Neuronal stem cell (in vitro differentiated cells): ENCODE measurements around the gene SMPD3.

Experiments
- DNase-seq: peaks from one replicate; pipeline ENCODE4 v3.0.0-alpha.2; 2013; ENCODE audit warnings: low spot score
- H2AFZ ChIP-seq: one replicate; pipeline ENCODE4 v1.6.1; 2013; ENCODE audit warnings: mild to moderate bottlenecking, low read length, inconsistent platforms
- H2AK5ac ChIP-seq: 2 replicates; pipeline ENCODE4 v1.6.1; 2013; ENCODE audit warnings: low read depth, mild to moderate bottlenecking, inconsistent platforms, low read length, moderate library complexity, mixed read lengths
- H2BK120ac ChIP-seq: 2 replicates; pipeline ENCODE4 v1.6.1; 2013; ENCODE audit warnings: low read depth, mild to moderate bottlenecking, inconsistent platforms, low read length, moderate library complexity, mixed read lengths
- H2BK12ac ChIP-seq: one replicate; pipeline ENCODE4 v1.6.1; 2013; ENCODE audit warnings: low read length, inconsistent platforms
- H2BK15ac ChIP-seq: 2 replicates; pipeline ENCODE4 v1.6.1; 2013; ENCODE audit warnings: mild to moderate bottlenecking, low read length, inconsistent platforms, mixed read lengths
- H2BK5ac ChIP-seq: one replicate; pipeline ENCODE4 v1.6.1; 2013; ENCODE audit warnings: inconsistent platforms, mild to moderate bottlenecking, low read length, moderate library complexity
- H3K14ac ChIP-seq: one replicate; pipeline ENCODE4 v1.6.1; 2013; ENCODE audit warnings: low read length, inconsistent platforms
- H3K18ac ChIP-seq: 2 replicates; pipeline ENCODE4 v1.6.1; 2013; ENCODE audit warnings: low read length, inconsistent platforms
- H3K23ac ChIP-seq: 2 replicates; pipeline ENCODE4 v1.6.1; 2013; ENCODE audit warnings: low read depth, mild to moderate bottlenecking, mixed read lengths, low read length, inconsistent platforms; ENCODE audit not compliant: poor library complexity
- H3K27ac ChIP-seq: replicated peaks from 3 replicates; pipeline ENCODE4 v1.5.1; 2013; ENCODE audit warnings: low read length, inconsistent platforms
- H3K27me3 ChIP-seq, 3 experiments: 2 replicates each; pipeline ENCODE4 v1.6.1; 2013; ENCODE audit warnings: low read length in 3 of 3, mild to moderate bottlenecking in 2 of 3, inconsistent platforms in 1 of 3, low read depth in 1 of 3, mixed read lengths in 1 of 3, moderate library complexity in 1 of 3; ENCODE audit not compliant: control insufficient read depth in 3 of 3, insufficient read depth in 3 of 3
- H3K36me3 ChIP-seq, 2 donors: replicated peaks in 1 of 2; 2 replicates each; pipeline ENCODE4 v1.6.1; 2013; ENCODE audit warnings: low read length in 2 of 2; ENCODE audit not compliant: control insufficient read depth in 2 of 2, insufficient read depth in 2 of 2
- H3K4ac ChIP-seq: 2 replicates; pipeline ENCODE4 v1.6.1; 2013; ENCODE audit warnings: inconsistent platforms, mild to moderate bottlenecking, low read length, moderate library complexity
- H3K4me1 ChIP-seq, 2 donors: 1 replicate in 1 of 2; 2 replicates in 1 of 2; pipeline ENCODE4 v1.6.1; 2013; ENCODE audit warnings: low read length in 2 of 2, low read depth in 1 of 2; ENCODE audit not compliant: control insufficient read depth in 2 of 2, insufficient read depth in 1 of 2
- H3K4me2 ChIP-seq: one replicate; pipeline ENCODE4 v1.6.1; 2013; ENCODE audit warnings: mild to moderate bottlenecking, low read length, inconsistent platforms; ENCODE audit not compliant: insufficient read depth, poor library complexity, severe bottlenecking
- H3K4me3 ChIP-seq, 2 donors: 2 replicates each; pipeline ENCODE4 v1.5.1; 2013; ENCODE audit warnings: low read length in 2 of 2, mild to moderate bottlenecking in 2 of 2, inconsistent platforms in 1 of 2, moderate library complexity in 1 of 2
- H3K79me1 ChIP-seq: one replicate; pipeline ENCODE4 v1.6.1; 2013; ENCODE audit warnings: low read depth, mild to moderate bottlenecking, inconsistent platforms, low read length, moderate library complexity
- H3K9ac ChIP-seq: one replicate; pipeline ENCODE4 v1.6.1; 2013; ENCODE audit warnings: mild to moderate bottlenecking, low read depth, low read length, inconsistent platforms; ENCODE audit not compliant: poor library complexity
- H3K9me3 ChIP-seq, 2 donors: replicated peaks in 1 of 2; 2 replicates each; pipeline versions ENCODE3 to v1.6.1; 2013; ENCODE audit warnings: low read length in 2 of 2, mild to moderate bottlenecking in 2 of 2, inconsistent platforms in 1 of 2, low read depth in 1 of 2, mixed read lengths in 1 of 2, moderate library complexity in 1 of 2; ENCODE audit not compliant: control insufficient read depth in 2 of 2, insufficient read depth in 1 of 2
- H4K8ac ChIP-seq: one replicate; pipeline ENCODE4 v1.6.1; 2013; ENCODE audit warnings: low read depth, mild to moderate bottlenecking, inconsistent platforms, low read length, moderate library complexity
- H4K91ac ChIP-seq: one replicate; pipeline ENCODE4 v1.6.1; 2013; ENCODE audit warnings: low read length, low read depth, mild to moderate bottlenecking, inconsistent platforms; ENCODE audit not compliant: poor library complexity
- WGBS, 2 donors: extraction: QIAGEN DNeasy Blood & Tissue Kit; methylation state at CpG; one replicate each; pipeline ENCODE4 v1.1.7; 2013; ENCODE audit warnings: missing lambda C conversion rate in 2 of 2, mixed read lengths in 1 of 2; ENCODE audit not compliant: insufficient read length in 2 of 2, insufficient replicate concordance in 1 of 2; ENCODE audit errors: extremely low coverage in 2 of 2; 5-methylcytosine and 5-hydroxymethylcytosine counted together

SMPD3 gene

GRCh38 chr16:68470461-68471150 lies 22.3 kb upstream of the SMPD3 start:
- Histone ChIP-seq H2BK120ac (no peak overlapping the region), H3K4me3 (no peak overlapping the region), H3K18ac (no peak overlapping the region), H3K79me1 (no peaks in the 10 kb centered on the region), H3K9me3 (peaks cover 0 to 4% of the 10 kb centered on the region in 2 donors), H3K4me1 (no peaks in the 10 kb centered on the region), H2AK5ac (no peak overlapping the region), H3K4me2 (no peak overlapping the region), H3K9ac (no peak overlapping the region), H4K8ac (no peak overlapping the region), H2BK15ac (peak overlapping the region; percentile 30), H3K23ac (no peak overlapping the region), H3K27ac (no peak overlapping the region), H4K91ac (no peak overlapping the region), H3K4ac (no peak overlapping the region), H2BK5ac (no peak overlapping the region), H3K36me3 (no peaks in the 10 kb centered on the region), H2AFZ (no peak overlapping the region), H3K27me3 (peaks cover 0 to 48% (median 0%) of the 10 kb centered on the region in 3 experiments), H2BK12ac (no peak overlapping the region), H3K14ac (no peak overlapping the region)
- DNase-seq, result no peak
- WGBS, 2 donors, result no CpG with 5 or more reads among the region's 11 CpGs

- Histone ChIP-seq H3K23ac (no peak overlapping the region), H3K9ac (no peak overlapping the region), H3K14ac (no peak overlapping the region), H2BK15ac (no peak overlapping the region), H3K27me3 (peaks cover 0 to 48% (median 0%) of the 10 kb centered on the region in 3 experiments), H3K18ac (no peak overlapping the region), H3K4me2 (no peak overlapping the region), H3K79me1 (no peaks in the 10 kb centered on the region), H4K8ac (no peak overlapping the region), H3K4ac (no peak overlapping the region), H2BK12ac (no peak overlapping the region), H2AK5ac (no peak overlapping the region), H3K27ac (no peak overlapping the region), H2AFZ (no peak overlapping the region), H3K4me1 (no peaks in the 10 kb centered on the region), H2BK5ac (no peak overlapping the region), H3K36me3 (no peaks in the 10 kb centered on the region), H3K4me3 (no peak overlapping the region), H3K9me3 (peaks cover 0 to 4% of the 10 kb centered on the region in 2 donors), H4K91ac (no peak overlapping the region), H2BK120ac (no peak overlapping the region)
- no CpG with 5 or more reads among the region's 11 CpGs for WGBS, 2 donors
- DNase-seq, result no peak
Measured at GRCh38 chr16:68469796-68470460, 21.6 kb upstream of the SMPD3 start.

GRCh38 chr16:68468842-68469241 lies 20.5 kb upstream of the SMPD3 start:
- H3K27ac ChIP-seq, result no peak overlapping the region
- no peak overlapping the region for H3K4ac ChIP-seq
- no CpG with 5 or more reads among the region's 4 CpGs for WGBS, 2 donors
- no peak overlapping the region for H3K4me3 ChIP-seq
- H3K79me1 ChIP-seq, result no peaks in the 10 kb centered on the region
- no peak overlapping the region for H2BK120ac ChIP-seq
- H2BK5ac ChIP-seq, result no peak overlapping the region
- no peak overlapping the region for H3K9ac ChIP-seq
- no peak overlapping the region for H4K91ac ChIP-seq
- no peak overlapping the region for H2AK5ac ChIP-seq
- H3K36me3 ChIP-seq, result no peaks in the 10 kb centered on the region
- H4K8ac ChIP-seq, result no peak overlapping the region
- peaks cover 0 to 48% (median 0%) of the 10 kb centered on the region in 3 experiments for H3K27me3 ChIP-seq
- no peak overlapping the region for H2BK15ac ChIP-seq
- H3K4me2 ChIP-seq, result no peak overlapping the region
- H2BK12ac ChIP-seq, result no peak overlapping the region
- H3K9me3 ChIP-seq, result peaks cover 0 to 4% of the 10 kb centered on the region in 2 donors
- H3K18ac ChIP-seq, result no peak overlapping the region
- no peak overlapping the region for H2AFZ ChIP-seq
- no peak for DNase-seq
- no peaks in the 10 kb centered on the region for H3K4me1 ChIP-seq
- peak overlapping the region; percentile 74 for H3K14ac ChIP-seq
- no peak overlapping the region for H3K23ac ChIP-seq

- no peak overlapping the region for H3K14ac ChIP-seq
- no peak overlapping the region for H4K8ac ChIP-seq
- no peak overlapping the region for H2AK5ac ChIP-seq
- no peaks in the 10 kb centered on the region for H3K4me1 ChIP-seq
- no peak overlapping the region for H2BK5ac ChIP-seq
- no CpG with 5 or more reads among the region's 4 CpGs for WGBS, 2 donors
- peaks cover 0 to 37% (median 0%) of the 10 kb centered on the region in 3 experiments for H3K27me3 ChIP-seq
- peaks cover 0 to 3% of the 10 kb centered on the region in 2 donors for H3K9me3 ChIP-seq
- no peak for DNase-seq
- no peak overlapping the region for H2AFZ ChIP-seq
- H3K36me3 ChIP-seq, result no peaks in the 10 kb centered on the region
- H3K27ac ChIP-seq, result no peak overlapping the region
- H3K23ac ChIP-seq, result no peak overlapping the region
- H3K4me3 ChIP-seq, result no peak overlapping the region
- H2BK12ac ChIP-seq, result no peak overlapping the region
- H3K4ac ChIP-seq, result no peak overlapping the region
- no peak overlapping the region for H2BK15ac ChIP-seq
- H3K4me2 ChIP-seq, result no peak overlapping the region
- no peak overlapping the region for H2BK120ac ChIP-seq
- no peak overlapping the region for H4K91ac ChIP-seq
- H3K9ac ChIP-seq, result no peak overlapping the region
- H3K79me1 ChIP-seq, result no peaks in the 10 kb centered on the region
- no peak overlapping the region for H3K18ac ChIP-seq
Measured at GRCh38 chr16:68466174-68466573, 17.9 kb upstream of the SMPD3 start.
